Aorta (tissue), 5 donors: ENCODE data around the gene TEX48. TPM values are rescaled to one million over a fixed set of nuclear protein-coding genes. Genes with fewer than 3 reads are reported as not detected.

Experiments used
- ATAC-seq: fragments of 200-7000 bp; cut with Tn5 transposase; one replicate; pipeline ENCODE4 v1.9.1; 2022; ENCODE audit warnings: moderate library complexity; ENCODE audit not compliant: low FRiP score
- DNase-seq, 2 donors: peaks; one replicate each; pipeline ENCODE4 v3.0.0-alpha.2; 2020
- H3K27ac ChIP-seq, 2 donors: one replicate each; pipeline ENCODE4 v1.5.1; 2013; ENCODE audit warnings: low read length in 2 of 2, mild to moderate bottlenecking in 2 of 2, moderate library complexity in 2 of 2, control low read depth in 1 of 2, inconsistent platforms in 1 of 2, low read depth in 1 of 2
- H3K27me3 ChIP-seq, 2 donors: one replicate each; pipeline ENCODE4 v1.6.1; 2013; ENCODE audit warnings: control low read depth in 1 of 2, low read length in 1 of 2, mild to moderate bottlenecking in 1 of 2, moderate library complexity in 1 of 2; ENCODE audit not compliant: insufficient read depth in 2 of 2, control insufficient read depth in 1 of 2
- H3K36me3 ChIP-seq, 2 donors: one replicate each; pipeline ENCODE4 v1.6.1; 2013; ENCODE audit warnings: control low read depth in 1 of 2, low read length in 1 of 2, mild to moderate bottlenecking in 1 of 2; ENCODE audit not compliant: insufficient read depth in 2 of 2, control insufficient read depth in 1 of 2
- H3K4me1 ChIP-seq, 2 donors: one replicate each; pipeline ENCODE4 v1.6.1; 2013; ENCODE audit warnings: low read length in 2 of 2, control low read depth in 1 of 2, mild to moderate bottlenecking in 1 of 2, moderate library complexity in 1 of 2; ENCODE audit not compliant: insufficient read depth in 2 of 2, control insufficient read depth in 1 of 2
- H3K4me3 ChIP-seq, 2 donors: one replicate each; pipeline ENCODE4 v1.5.1; 2013; ENCODE audit warnings: low read length in 2 of 2, control low read depth in 1 of 2, mild to moderate bottlenecking in 1 of 2
- H3K9me3 ChIP-seq: one replicate; pipeline ENCODE4 v1.6.1; 2013; ENCODE audit warnings: mild to moderate bottlenecking, low read length; ENCODE audit not compliant: control insufficient read depth
- WGBS, 2 donors: extraction: QIAGEN DNeasy Blood & Tissue Kit; methylation state at CpG; one replicate each; pipeline ENCODE4 v1.1.7; 2013; 5-methylcytosine and 5-hydroxymethylcytosine counted together
- intact Hi-C, 2 donors: fragments of 100-400 bp; cut with DNase I; formaldehyde crosslinking; loops; one replicate each; pipeline versions ENCODE4 v1.14.2 to v1.15.0; 2022
- polyA plus RNA-seq, 2 donors: library from polyadenylated mRNA; stranded (reverse); fragments of 200-250 nt; gene quantifications; one replicate each; pipeline ENCODE4 v1.2.3, GENCODE V29; 2013
- total RNA-seq, 2 donors: library from RNA; stranded (reverse); fragmentation: NEBNext Ultra II Directional; extraction: Animal tissue kit (Norgen Biotek cat#: 25700); gene quantifications; one replicate each; pipeline ENCODE4 v1.2.1, GENCODE V29; 2021
- donor health status: healthy with polysubstance abuse.
- donor health status: Bipolar disorder and iron deficiency.
- donor health status: DM: no; HTN: no; CAD: no.
- donor health status: DM: no; HTN: no; CAD: no.
- donor health status: DM: yes; HTN: yes; CAD: no.

The TEX48 gene
- total and polyA plus RNA-seq, 4 donors, result not detected

- intact Hi-C loops, result loop anchor here in 1 of 2 donors (10.0 kb wide), 1 partner anchor 215 kb away; no protein-coding TSS in a partner anchor
- WGBS, 2 donors, result 91 to 92% methylated on average over 7 of the region's 7 CpGs
- ATAC-seq, result no peak
Measured at GRCh38 chr9:114689813-114690212, 7.8 kb upstream of the TEX48 start.

GRCh38 chr9:114688909-114689610 is 7.1 kb upstream of the TEX48 start:
- Histone ChIP-seq H3K36me3 (no peaks in the 10 kb centered on the region), H3K4me3 (no peak overlapping the region), H3K9me3 (no peaks in the 10 kb centered on the region), H3K27ac (no peak overlapping the region), H3K27me3 (no peaks in the 10 kb centered on the region), H3K4me1 (no peaks in the 10 kb centered on the region)
- 83 to 94% methylated on average over 3 of the region's 3 CpGs for WGBS, 2 donors
- intact Hi-C loops, result loop anchor here in 1 of 2 donors (10.0 kb wide), 1 partner anchor 216 kb away; no protein-coding TSS in a partner anchor
- ATAC-seq, result no peak
- no peak for DNase-seq

More at GRCh38 chr9:114689813-114690212, 7.8 kb upstream of the TEX48 start:
- H3K9me3 ChIP-seq, result no peaks in the 10 kb centered on the region
- no peak overlapping the region for H3K27ac ChIP-seq
- no peak for DNase-seq
- H3K4me3 ChIP-seq, result no peak overlapping the region
- no peaks in the 10 kb centered on the region for H3K27me3 ChIP-seq
- H3K4me1 ChIP-seq, result no peaks in the 10 kb centered on the region
- no peaks in the 10 kb centered on the region for H3K36me3 ChIP-seq

- DNase-seq (no peak), ATAC-seq (no peak)
- H3K9me3 ChIP-seq, result no peaks in the 10 kb centered on the region
- no peak overlapping the region for H3K27ac ChIP-seq
- H3K36me3 ChIP-seq, result no peaks in the 10 kb centered on the region
- WGBS, 2 donors, result 90 to 91% methylated on average over 4 of the region's 4 CpGs
- no peaks in the 10 kb centered on the region for H3K27me3 ChIP-seq
- H3K4me3 ChIP-seq, result no peak overlapping the region
- intact Hi-C loops, result loop anchor here in 1 of 2 donors (10.0 kb wide), 1 partner anchor 216 kb away; no protein-coding TSS in a partner anchor
- no peaks in the 10 kb centered on the region for H3K4me1 ChIP-seq
Measured at GRCh38 chr9:114688379-114688778, 6.4 kb upstream of the TEX48 start.

GRCh38 chr9:114687034-114687433 is 5.0 kb upstream of the TEX48 start:
- ATAC-seq, result no peak
- no peaks in the 10 kb centered on the region for H3K4me1 ChIP-seq
- H3K4me3 ChIP-seq, result no peak overlapping the region
- H3K36me3 ChIP-seq, result no peaks in the 10 kb centered on the region
- intact Hi-C loops, result loop anchor here in 1 of 2 donors (10.0 kb wide), 1 partner anchor 218 kb away; no protein-coding TSS in a partner anchor
- no peaks in the 10 kb centered on the region for H3K27me3 ChIP-seq
- no peak for DNase-seq
- no peak overlapping the region for H3K27ac ChIP-seq
- H3K9me3 ChIP-seq, result no peaks in the 10 kb centered on the region

- Histone ChIP-seq H3K27ac (no peak overlapping the region), H3K27me3 (no peaks in the 10 kb centered on the region), H3K36me3 (no peaks in the 10 kb centered on the region), H3K9me3 (no peaks in the 10 kb centered on the region), H3K4me1 (no peaks in the 10 kb centered on the region), H3K4me3 (no peak overlapping the region)
- no peak for DNase-seq
- 89 to 93% methylated on average over 5 of the region's 5 CpGs for WGBS, 2 donors
- intact Hi-C loops, result loop anchor here in 1 of 2 donors (10.0 kb wide), 1 partner anchor 219 kb away; no protein-coding TSS in a partner anchor
- ATAC-seq, result no peak
Measured at GRCh38 chr9:114685951-114686350, 4.0 kb upstream of the TEX48 start.

- no peak overlapping the region for H3K27ac ChIP-seq
- no peaks in the 10 kb centered on the region for H3K9me3 ChIP-seq
- H3K36me3 ChIP-seq, result no peaks in the 10 kb centered on the region
- no peaks in the 10 kb centered on the region for H3K27me3 ChIP-seq
- 82 to 84% methylated on average over 6 of the region's 6 CpGs for WGBS, 2 donors
- no peak overlapping the region for H3K4me3 ChIP-seq
- intact Hi-C loops, result loop anchor here (5.0 to 10.0 kb wide), 2 partner anchors 221 to 228 kb away; no protein-coding TSS in a partner anchor
- ATAC-seq (no peak), DNase-seq (no peak)
- no peaks in the 10 kb centered on the region for H3K4me1 ChIP-seq
Measured at GRCh38 chr9:114684036-114684435, 2.0 kb upstream of the TEX48 start.

GRCh38 chr9:114682846-114683245 is 854 bp upstream of the TEX48 start:
- WGBS, 2 donors, result 92 to 94% methylated on average over 3 of the region's 3 CpGs
- intact Hi-C loops, result loop anchor here (5.0 to 10.0 kb wide), 2 partner anchors 222 to 229 kb away; no protein-coding TSS in a partner anchor
- no peak overlapping the region for H3K4me3 ChIP-seq
- H3K27me3 ChIP-seq, result no peaks in the 10 kb centered on the region
- DNase-seq, result no peak
- ATAC-seq, result no peak
- no peaks in the 10 kb centered on the region for H3K9me3 ChIP-seq
- H3K27ac ChIP-seq, result no peak overlapping the region
- H3K36me3 ChIP-seq, result no peaks in the 10 kb centered on the region
- H3K4me1 ChIP-seq, result no peaks in the 10 kb centered on the region

GRCh38 chr9:114680259-114681001 is 1.6 kb downstream of the TEX48 start:
- no peak for ATAC-seq
- Histone ChIP-seq H3K9me3 (no peaks in the 10 kb centered on the region), H3K4me3 (no peak overlapping the region), H3K4me1 (no peaks in the 10 kb centered on the region), H3K36me3 (no peaks in the 10 kb centered on the region), H3K27ac (no peak overlapping the region), H3K27me3 (no peaks in the 10 kb centered on the region)
- WGBS, 2 donors, result 79 to 82% methylated on average over 8 of the region's 8 CpGs
- no peak for DNase-seq
- intact Hi-C loops, result loop anchor here (5.0 to 10.0 kb wide), 2 partner anchors 224 to 232 kb away; no protein-coding TSS in a partner anchor
